Measurements from ENCODE around the gene ADCY7. TPM values are rescaled to one million over a fixed set of nuclear protein-coding genes. Genes with fewer than 3 reads are reported as not detected.

The ADCY7 gene
- total and polyA plus RNA-seq, 2 of the 4 experiments (the other 2 are of a cell fraction), result 15.2 to 17.1 TPM

DNA sequence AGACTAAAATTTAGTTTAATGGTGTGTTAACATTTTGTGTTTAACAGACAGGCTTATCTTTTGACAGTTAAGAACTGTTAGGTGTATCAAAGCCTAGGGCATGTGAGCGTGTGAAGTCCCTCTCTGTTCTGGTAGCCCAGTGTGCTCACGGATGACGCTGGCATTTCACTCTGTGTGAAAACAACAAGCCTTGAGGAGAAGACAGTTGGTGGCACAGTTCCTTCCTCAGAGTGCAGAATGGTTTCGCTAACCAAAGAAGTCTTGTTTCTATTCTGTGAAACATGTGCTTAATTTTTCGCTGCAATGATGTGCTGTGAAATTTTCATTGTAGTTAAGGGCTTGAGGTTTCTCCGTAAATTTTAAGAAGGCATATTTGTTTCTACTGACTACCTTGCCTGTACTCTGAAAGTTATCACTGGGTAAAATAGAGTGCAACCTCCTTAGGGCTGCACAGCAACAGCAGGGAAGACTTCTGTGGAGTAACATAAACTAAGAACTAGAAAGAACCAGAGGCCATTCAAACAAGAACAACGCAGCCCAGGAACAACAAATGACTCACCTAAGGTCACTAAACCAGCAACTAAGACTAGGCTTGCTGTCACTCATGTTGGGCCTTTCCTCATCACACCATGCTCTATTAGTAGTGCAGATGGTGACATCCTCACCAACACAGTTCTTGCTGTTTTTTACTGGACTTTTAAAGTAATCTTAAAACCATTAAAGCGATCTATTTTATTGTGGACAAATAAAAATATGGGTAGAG lies 69.0 kb downstream of the ADCY7 start:
- POLR2A ChIA-PET (ENCODE audit: unreplicated experiment), result no interaction called here
- intact Hi-C loops (cut with micrococcal nuclease) (loop anchor here (10.0 kb wide), 1 partner anchor 409 kb away; the partner anchor contains the start of gene CYLD), in situ Hi-C loops (cut with MboI; ENCODE audit: low sequenced_read_pairs) (no loop called here), dilution Hi-C loops (cut with HindIII; ENCODE audit: low sequenced_read_pairs, unreplicated experiment) (no loop called here)
- Histone ChIP-seq H2AFZ (replicated peaks; ENCODE audit: low read length, poor library complexity) (no peak overlapping the region), H3K27me3 (ENCODE audit: control insufficient read depth, insufficient read depth, low read length) (no peaks in the 10 kb centered on the region), H3K56ac (ENCODE audit: extremely low read depth, insufficient read depth, low read length) (no peak overlapping the region), H4K91ac (ENCODE audit: insufficient read depth, low read depth, low read length) (0 out of 2 replicates have a peak overlapping the region, but pooled peaks have one; percentile 12), H2BK5ac (ENCODE audit: low read depth, low read length, poor library complexity, severe bottlenecking) (no peak overlapping the region), H4K20me1 (ENCODE audit: insufficient read depth, low read length) (peaks cover 14% of the 10 kb centered on the region), H2AK5ac (ENCODE audit: low read depth, low read length) (peak overlapping the region; percentile 47), H3K4ac (ENCODE audit: low read depth, low read length) (0 out of 2 replicates have a peak overlapping the region, but pooled peaks have one; percentile 9), H3K4me1 (ENCODE audit: control insufficient read depth, insufficient read depth, low read length) (peaks cover 10% of the 10 kb centered on the region), H3K18ac (ENCODE audit: low read depth, low read length) (peak overlapping the region; percentile 65; the same call in 1 of the 2 replicates), H2BK15ac (ENCODE audit: low read depth, low read length) (no peak overlapping the region; the same call in 2 of the 3 replicates), H3K79me1 (ENCODE audit: low read depth in 1 of 2, low read length in 2 of 2) (peaks cover 0 to 28% of the 10 kb centered on the region in 2 experiments; a peak in 2 of 4 replicates), H2BK120ac (ENCODE audit: low read depth, low read length) (peak overlapping the region; percentile 16; the same call in 1 of the 2 replicates), H3K14ac (replicated peaks; ENCODE audit: low read depth, low read length) (peak overlapping the region; percentile 3; the same call in 1 of the 2 replicates), H2AK9ac (replicated peaks; ENCODE audit: low read depth, low read length, poor library complexity) (peak overlapping the region; percentile 52), H3K36me3 (ENCODE audit: control insufficient read depth, insufficient read depth, low read length) (peaks cover 16% of the 10 kb centered on the region), H3K9me1 (ENCODE audit: insufficient read depth, low read length) (peaks cover 13% of the 10 kb centered on the region; the same call in 1 of the 2 replicates), H3K23ac (ENCODE audit: low read depth, low read length) (no peak overlapping the region), H3K9ac (ENCODE audit: low read depth, low read length) (no peak overlapping the region), H3K9me3 (ENCODE audit: control insufficient read depth, insufficient read depth, low read length) (no peaks in the 10 kb centered on the region; the same call in 1 of the 2 replicates), H3K4me2 (ENCODE audit: low read depth, low read length) (no peak overlapping the region), H4K5ac (ENCODE audit: low read depth, low read length) (peak overlapping the region; percentile 42; the same call in 1 of the 2 replicates), H2BK20ac (ENCODE audit: low read depth, low read length) (no peak overlapping the region), H3K27ac (ENCODE audit: insufficient read depth, low read length) (peak overlapping the region; percentile 28; the same call in 1 of the 2 replicates), H4K8ac (ENCODE audit: low read depth in 2 of 2, low read length in 2 of 2) (0 out of 4 replicates have a peak overlapping the region, but pooled peaks of 1 of the 2 experiments have one; percentile 9), H3K4me3 (ENCODE audit: insufficient read depth, low read depth, low read length) (no peak overlapping the region)
- CTCF ChIA-PET, result no interaction called here
- BruUV-seq (replicated peaks), result no TSS peak
- 0 out of 2 replicates have a peak, but pooled peaks have one; percentile 6 for TF ChIP-seq FOS (IDR thresholded peaks at IDR 0.05; ENCODE audit: low read depth, low read length)
- TF ChIP-seq, protein P1, sequence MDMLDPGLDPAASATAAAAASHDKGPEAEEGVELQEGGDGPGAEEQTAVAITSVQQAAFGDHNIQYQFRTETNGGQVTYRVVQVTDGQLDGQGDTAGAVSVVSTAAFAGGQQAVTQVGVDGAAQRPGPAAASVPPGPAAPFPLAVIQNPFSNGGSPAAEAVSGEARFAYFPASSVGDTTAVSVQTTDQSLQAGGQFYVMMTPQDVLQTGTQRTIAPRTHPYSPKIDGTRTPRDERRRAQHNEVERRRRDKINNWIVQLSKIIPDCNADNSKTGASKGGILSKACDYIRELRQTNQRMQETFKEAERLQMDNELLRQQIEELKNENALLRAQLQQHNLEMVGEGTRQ (IDR thresholded peaks at IDR 0.05; ENCODE audit: low read depth, low read length), result no peak
- ATAC-seq (ENCODE audit: low read depth), result peak; percentile 33; the same call in 1 of the 2 replicates
- 100% methylated on average over 2 of the region's 8 CpGs; no CpG with 5 or more reads in 1 of the 2 experiments for WGBS, 2 experiments (ENCODE audit: extremely low coverage in 2 of 2, insufficient read length in 1 of 2)
- peak; percentile 33 for DNase-seq

All from IMR-90 (cell line).